HG03060 (cell line): ENCODE measurements around the gene CLIP3.
"Not testable (repeated sequence)": the region's sequence is repeated elsewhere in the genome, so short reads cannot be mapped to it uniquely, and the experiment has no call there.

Experiments
- ATAC-seq: cut with Tn5 transposase; IDR thresholded peaks from one replicate; pipeline ENCODE4 v1.9.1; 2021; ENCODE audit warnings: low read depth, moderate number of reproducible peaks; ENCODE audit not compliant: unreplicated experiment

CLIP3 gene

GRCh38 chr19:35983177-35983576 is 49.5 kb downstream of the CLIP3 start:
- no peak for ATAC-seq

- ATAC-seq = not testable (repeated sequence)
Observed at GRCh38 chr19:35980997-35981396, 51.7 kb downstream of the CLIP3 start.

GRCh38 chr19:35978832-35979365 is 53.8 kb downstream of the CLIP3 start:
- ATAC-seq = no peak

- ATAC-seq = no peak
Observed at GRCh38 chr19:35978271-35978670, 54.4 kb downstream of the CLIP3 start.

- ATAC-seq = no peak
Observed at GRCh38 chr19:35977446-35978222, 55.0 kb downstream of the CLIP3 start.

- no peak for ATAC-seq
Observed at GRCh38 chr19:35975608-35976214, 57.0 kb downstream of the CLIP3 start.

GRCh38 chr19:35973487-35973886 is 59.2 kb downstream of the CLIP3 start:
- ATAC-seq = no peak

- ATAC-seq = no peak
Observed at GRCh38 chr19:35966771-35967170, 65.9 kb downstream of the CLIP3 start.
